HEK293T (cell line): ENCODE measurements around the gene LTBP1.

Experiments used
- CTCF ChIA-PET: fragments of 350-600 bp; formaldehyde crosslinking; extraction: SDS; loops from one replicate; lab custom pipeline; 2021; ENCODE audit warnings: antibody characterized with exemption, inconsistent platforms; lab: Yijun Ruan, JAX
- POLR2A ChIA-PET: fragments of 350-600 bp; formaldehyde crosslinking; extraction: SDS; loops from one replicate; lab custom pipeline; 2020; ENCODE audit warnings: antibody characterized with exemption, inconsistent platforms; lab: Yijun Ruan, JAX
- DNase-seq: peaks from one replicate; pipeline ENCODE4 v3.0.0; 2012; ENCODE audit warnings: mixed read lengths; ENCODE audit errors: extremely low spot score
- ARNT ChIP-seq: fragments of 450-650 bp; IDR thresholded peaks from 2 replicates; pipeline ENCODE4 v1.6.1; 2017; ENCODE audit warnings: mild to moderate bottlenecking
- BHLHE40 ChIP-seq: fragments of 450-650 bp; IDR thresholded peaks from 2 replicates; pipeline ENCODE4 v1.6.1; 2016; ENCODE audit warnings: mild to moderate bottlenecking, moderate library complexity, borderline replicate concordance
- CTBP1 ChIP-seq: fragments of 450-650 bp; IDR thresholded peaks from 2 replicates; pipeline ENCODE4 v1.6.1; 2016; ENCODE audit warnings: borderline replicate concordance
- ELF4 ChIP-seq: fragments of 450-650 bp; IDR thresholded peaks from 2 replicates; pipeline ENCODE4 v1.6.1; 2017; ENCODE audit warnings: antibody characterized with exemption
- FOXA1 ChIP-seq: fragments of 450-650 bp; IDR thresholded peaks from 2 replicates; pipeline ENCODE4 v1.6.1; 2016; ENCODE audit warnings: mild to moderate bottlenecking
- FOXK2 ChIP-seq: fragments of 450-650 bp; IDR thresholded peaks from 2 replicates; pipeline ENCODE4 v1.6.1; 2016; ENCODE audit warnings: mild to moderate bottlenecking
- FOXM1 ChIP-seq: fragments of 450-650 bp; IDR thresholded peaks from 2 replicates; pipeline ENCODE4 v1.6.1; 2017; ENCODE audit warnings: mild to moderate bottlenecking, borderline replicate concordance
- HDGF ChIP-seq: fragments of 450-650 bp; IDR thresholded peaks from 2 replicates; pipeline ENCODE4 v1.6.1; 2017; ENCODE audit warnings: antibody characterized with exemption, borderline replicate concordance
- L3MBTL2 ChIP-seq: fragments of 450-650 bp; conservative IDR thresholded peaks from 2 replicates; pipeline ENCODE4 v1.6.1; 2016; ENCODE audit warnings: mild to moderate bottlenecking
- LEF1 ChIP-seq: fragments of 450-650 bp; IDR thresholded peaks from 2 replicates; pipeline ENCODE4 v1.6.1; 2017; ENCODE audit warnings: mild to moderate bottlenecking, borderline replicate concordance
- NFRKB ChIP-seq: fragments of 450-650 bp; IDR thresholded peaks from 2 replicates; pipeline ENCODE4 v1.6.1; 2016; ENCODE audit warnings: mild to moderate bottlenecking, moderate library complexity
- SP1 ChIP-seq: fragments of 450-650 bp; IDR thresholded peaks from 2 replicates; pipeline ENCODE4 v1.6.1; 2017
- SUZ12 ChIP-seq: fragments of 450-650 bp; IDR thresholded peaks from 2 replicates; pipeline ENCODE4 v1.6.1; 2016; ENCODE audit warnings: mild to moderate bottlenecking
- TARDBP ChIP-seq: fragments of 450-650 bp; IDR thresholded peaks from 2 replicates; pipeline ENCODE4 v1.6.1; 2016
- ZNF384 ChIP-seq: fragments of 450-650 bp; IDR thresholded peaks from 2 replicates; pipeline ENCODE4 v1.6.1; 2016
- TF ChIP-seq, protein P1 (sequence below): fragments of 450-650 bp; IDR thresholded peaks from 2 replicates; pipeline ENCODE4 v1.6.1; 2016

The LTBP1 gene

DNA sequence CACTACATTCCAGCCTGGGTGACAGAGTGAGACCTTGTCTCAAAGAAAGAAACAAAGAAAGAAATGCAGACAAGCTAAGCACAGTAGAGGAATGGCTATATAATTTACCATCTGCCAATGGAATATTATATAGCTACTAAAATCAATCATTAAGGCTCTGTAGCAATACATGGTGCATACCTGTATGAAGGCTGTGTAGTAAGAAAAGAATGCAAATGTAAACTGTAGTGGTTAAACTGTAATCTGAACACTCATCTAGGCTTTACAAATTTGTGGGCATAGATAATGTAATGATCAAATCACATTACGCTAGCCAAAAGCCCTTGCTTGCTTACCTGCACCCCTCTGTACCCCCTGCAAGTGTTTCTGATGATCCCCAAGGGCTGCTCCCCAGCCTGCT lies 230.9 kb downstream of the LTBP1 start:
- ChIA-PET CTCF (no interaction called here), POLR2A (no interaction called here)
- DNase-seq, result no peak
- no peak for TF ChIP-seq HDGF
- TF ChIP-seq FOXK2, result no peak
- no peak for TF ChIP-seq BHLHE40
- TF ChIP-seq SUZ12, result no peak
- TF ChIP-seq TARDBP, result no peak
- TF ChIP-seq ZNF384, result no peak
- no peak for TF ChIP-seq LEF1
- no peak for TF ChIP-seq FOXM1
- no peak for TF ChIP-seq L3MBTL2
- no peak for TF ChIP-seq CTBP1
- no peak for TF ChIP-seq ELF4
- TF ChIP-seq NFRKB, result no peak
- no peak for TF ChIP-seq FOXA1

DNA sequence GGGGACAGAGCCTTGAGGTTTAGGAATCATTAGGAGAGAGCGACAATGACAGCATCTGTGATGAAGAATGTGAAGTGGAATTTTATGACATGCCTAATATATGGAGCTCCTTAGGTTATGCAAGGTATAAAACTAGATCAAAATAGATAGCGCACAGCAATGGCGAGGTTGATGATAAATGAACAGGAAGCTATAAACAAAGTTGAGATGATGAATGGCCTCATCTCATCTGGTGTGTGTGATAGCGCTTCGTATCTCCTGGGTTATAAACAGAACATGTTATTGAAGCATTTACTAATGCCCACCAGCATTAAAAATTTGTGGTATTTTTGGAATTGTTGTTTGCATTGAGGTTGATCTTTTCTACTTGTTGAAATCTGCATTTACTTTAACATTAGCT lies 231.5 kb downstream of the LTBP1 start:
- POLR2A ChIA-PET, result no interaction called here

DNA sequence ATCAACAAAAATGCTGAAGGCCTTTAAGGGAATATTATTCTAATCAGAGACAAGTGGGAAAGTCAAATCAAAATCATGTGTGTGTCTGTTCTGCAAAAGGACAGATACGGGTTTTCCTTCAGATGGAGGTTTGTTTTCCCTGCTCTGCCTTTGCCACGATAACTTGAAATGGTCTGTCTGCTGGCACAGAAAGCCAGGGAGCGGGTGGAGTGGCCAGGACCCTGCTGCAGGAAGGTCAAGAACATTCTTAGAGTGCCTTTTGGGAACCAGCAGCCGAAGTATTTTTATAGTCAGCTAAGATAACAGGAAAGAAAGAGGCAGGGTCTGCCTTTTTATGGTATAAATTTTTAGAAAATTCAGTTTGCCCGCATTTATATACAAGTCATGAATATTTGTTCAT lies 234.2 kb downstream of the LTBP1 start:
- TF ChIP-seq L3MBTL2, result no peak
- TF ChIP-seq, protein P1, sequence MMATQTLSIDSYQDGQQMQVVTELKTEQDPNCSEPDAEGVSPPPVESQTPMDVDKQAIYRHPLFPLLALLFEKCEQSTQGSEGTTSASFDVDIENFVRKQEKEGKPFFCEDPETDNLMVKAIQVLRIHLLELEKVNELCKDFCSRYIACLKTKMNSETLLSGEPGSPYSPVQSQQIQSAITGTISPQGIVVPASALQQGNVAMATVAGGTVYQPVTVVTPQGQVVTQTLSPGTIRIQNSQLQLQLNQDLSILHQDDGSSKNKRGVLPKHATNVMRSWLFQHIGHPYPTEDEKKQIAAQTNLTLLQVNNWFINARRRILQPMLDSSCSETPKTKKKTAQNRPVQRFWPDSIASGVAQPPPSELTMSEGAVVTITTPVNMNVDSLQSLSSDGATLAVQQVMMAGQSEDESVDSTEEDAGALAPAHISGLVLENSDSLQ, result no peak
- no peak for TF ChIP-seq HDGF
- TF ChIP-seq LEF1, result no peak
- TF ChIP-seq SUZ12, result no peak
- TF ChIP-seq NFRKB, result no peak
- TF ChIP-seq BHLHE40, result no peak
- no peak for TF ChIP-seq FOXA1
- no peak for TF ChIP-seq ARNT
- no peak for TF ChIP-seq TARDBP
- ChIA-PET POLR2A (no interaction called here), CTCF (no interaction called here)
- no peak for DNase-seq

More for the DNA sequence above, 231.5 kb downstream of the LTBP1 start:
- CTCF ChIA-PET, result no interaction called here
- no peak for DNase-seq
- no peak for TF ChIP-seq BHLHE40
- no peak for TF ChIP-seq HDGF
- no peak for TF ChIP-seq CTBP1
- TF ChIP-seq ELF4, result no peak
- TF ChIP-seq FOXA1, result no peak
- TF ChIP-seq SUZ12, result no peak
- TF ChIP-seq FOXK2, result no peak
- TF ChIP-seq ARNT, result no peak
- no peak for TF ChIP-seq FOXM1
- TF ChIP-seq TARDBP, result no peak
- no peak for TF ChIP-seq LEF1
- TF ChIP-seq ZNF384, result no peak
- TF ChIP-seq SP1, result no peak
- TF ChIP-seq, protein P1, result no peak

DNA sequence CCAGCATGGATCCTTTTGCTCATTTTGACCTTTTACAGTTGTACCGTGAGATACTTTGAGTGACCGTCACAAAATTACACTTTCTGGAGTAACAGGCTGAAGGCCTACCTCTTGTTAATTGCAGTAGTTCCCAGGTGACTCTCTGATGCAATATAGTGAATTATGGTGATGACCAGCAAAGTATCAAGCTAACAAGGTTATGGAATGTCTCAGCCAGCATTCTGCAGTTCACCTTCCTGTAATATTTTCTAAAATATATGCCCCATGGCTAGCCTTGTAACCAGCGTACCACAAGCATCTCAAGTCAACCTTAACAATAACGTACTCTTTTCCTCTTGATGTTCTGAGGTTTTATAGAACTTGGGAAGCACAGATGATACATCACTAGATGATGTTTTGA lies 234.7 kb downstream of the LTBP1 start:
- no peak for DNase-seq
- TF ChIP-seq SP1 (no peak), HDGF (no peak), L3MBTL2 (no peak), NFRKB (no peak), CTBP1 (no peak), ZNF384 (no peak), BHLHE40 (no peak), FOXM1 (no peak), ARNT (no peak), ELF4 (no peak), LEF1 (no peak), SUZ12 (no peak), FOXK2 (no peak), FOXA1 (no peak), TARDBP (no peak)
- TF ChIP-seq, protein P1, result no peak
- ChIA-PET POLR2A (no interaction called here), CTCF (no interaction called here)

DNA sequence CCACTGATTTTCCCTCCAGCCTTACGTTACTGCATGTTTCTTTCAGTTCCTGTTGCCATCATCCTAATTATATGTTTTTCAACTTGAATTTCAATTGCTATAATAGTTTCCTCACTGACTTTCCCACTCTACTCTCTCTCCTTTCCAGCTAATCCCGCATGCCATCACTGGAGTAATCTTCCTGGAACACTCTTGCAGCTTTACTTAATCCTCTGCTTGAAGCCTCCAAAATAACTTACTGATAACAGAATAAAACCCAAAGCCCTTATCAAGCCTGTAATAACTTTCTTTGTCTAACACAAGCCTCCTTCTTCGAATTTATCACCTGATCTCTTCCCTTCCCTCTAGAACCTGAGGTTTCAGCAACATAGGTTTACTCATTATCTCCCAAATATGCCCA lies 237.3 kb downstream of the LTBP1 start:
- TF ChIP-seq TARDBP, result no peak
- DNase-seq, result no peak
- ChIA-PET POLR2A (no interaction called here), CTCF (no interaction called here)

DNA sequence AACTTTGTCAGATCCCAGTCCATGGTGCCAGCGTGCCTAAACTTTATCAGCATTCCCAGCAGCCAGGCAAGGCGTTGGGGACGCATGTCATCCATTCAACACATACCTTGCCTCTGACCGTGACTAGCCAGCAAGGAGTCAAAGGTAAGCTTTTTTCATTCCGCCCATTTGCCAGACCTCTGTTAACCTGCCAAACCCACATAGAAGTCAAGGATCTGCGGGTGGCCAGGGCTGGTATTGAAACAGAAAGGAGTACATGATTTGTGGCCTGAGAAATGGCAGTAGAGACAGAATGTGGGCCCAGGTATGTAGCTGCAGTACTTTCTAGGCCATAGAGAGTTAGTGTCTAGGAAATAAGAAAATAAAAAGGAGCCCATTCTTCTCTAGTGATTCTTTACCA lies 240.2 kb downstream of the LTBP1 start:
- CTCF ChIA-PET, result no interaction called here
- TF ChIP-seq, protein P1, result no peak
- no peak for TF ChIP-seq ARNT
- no peak for TF ChIP-seq HDGF
- no peak for TF ChIP-seq FOXK2
- no peak for TF ChIP-seq L3MBTL2
- no peak for TF ChIP-seq BHLHE40
- TF ChIP-seq TARDBP, result no peak
- no peak for TF ChIP-seq ZNF384
- TF ChIP-seq CTBP1, result no peak
- TF ChIP-seq SUZ12, result no peak
- TF ChIP-seq SP1, result no peak
- TF ChIP-seq NFRKB, result no peak
- no peak for TF ChIP-seq FOXM1
- TF ChIP-seq ELF4, result no peak
- TF ChIP-seq FOXA1, result no peak
- POLR2A ChIA-PET, result no interaction called here
- no peak for DNase-seq
